IMR-90 (cell line): ENCODE results near the gene OSBP2. TPM values are rescaled to one million over a fixed set of nuclear protein-coding genes. Genes with fewer than 3 reads are reported as not detected.

Experiments
- ATAC-seq: fragments of 200-7000 bp; cut with Tn5 transposase; 2 replicates; pipeline ENCODE4 v1.9.1; 2020; ENCODE audit warnings: low read depth, mild to moderate bottlenecking, moderate library complexity
- BruUV-seq: library from RNA; stranded (reverse); fragments of 400-500 nt; replicated peaks from 2 replicates; lab custom pipeline; 2021; lab: Mats Ljungman, UMichigan
- CTCF ChIA-PET: fragments of 300-600 bp; formaldehyde crosslinking; extraction: SDS; loops from one replicate; lab custom pipeline; 2021; ENCODE audit warnings: antibody characterized with exemption; lab: Yijun Ruan, JAX
- POLR2A ChIA-PET: fragments of 300-600 bp; sonication (Branson Sonifier 250); formaldehyde crosslinking; loops from one replicate; lab custom pipeline; 2022; ENCODE audit warnings: antibody characterized with exemption; ENCODE audit not compliant: unreplicated experiment; lab: Charles Lee
- DNase-seq: peaks from one replicate; pipeline ENCODE4 v3.0.0; 2013
- H2AFZ ChIP-seq: replicated peaks from 2 replicates; pipeline ENCODE3; 2013; ENCODE audit warnings: low read length, mild to moderate bottlenecking; ENCODE audit not compliant: poor library complexity
- H2AK5ac ChIP-seq: 2 replicates; pipeline ENCODE4 v1.6.1; 2013; ENCODE audit warnings: low read depth, low read length, inconsistent platforms
- H2AK9ac ChIP-seq: replicated peaks from 2 replicates; pipeline ENCODE3; 2013; ENCODE audit warnings: mild to moderate bottlenecking, low read depth, low read length, moderate library complexity; ENCODE audit not compliant: poor library complexity
- H2BK120ac ChIP-seq: 2 replicates; pipeline ENCODE4 v1.6.1; 2013; ENCODE audit warnings: low read depth, low read length, inconsistent platforms
- H2BK15ac ChIP-seq: 3 replicates; pipeline ENCODE4 v1.6.1; 2013; ENCODE audit warnings: low read depth, low read length, inconsistent platforms
- H2BK20ac ChIP-seq: 2 replicates; pipeline ENCODE4 v1.6.1; 2013; ENCODE audit warnings: low read depth, mild to moderate bottlenecking, inconsistent platforms, low read length, moderate library complexity
- H2BK5ac ChIP-seq: 2 replicates; pipeline ENCODE4 v1.6.1; 2013; ENCODE audit warnings: mild to moderate bottlenecking, low read depth, low read length, inconsistent platforms; ENCODE audit not compliant: poor library complexity, severe bottlenecking
- H3K14ac ChIP-seq: replicated peaks from 2 replicates; pipeline ENCODE4 v1.6.1; 2013; ENCODE audit warnings: low read depth, low read length, inconsistent platforms
- H3K18ac ChIP-seq: 2 replicates; pipeline ENCODE4 v1.6.1; 2013; ENCODE audit warnings: low read depth, low read length, control low read depth
- H3K23ac ChIP-seq: 2 replicates; pipeline ENCODE4 v1.6.1; 2013; ENCODE audit warnings: low read depth, low read length, inconsistent platforms
- H3K27ac ChIP-seq: 2 replicates; pipeline ENCODE4 v1.5.1; 2013; ENCODE audit warnings: mild to moderate bottlenecking, control low read depth, low read length; ENCODE audit not compliant: insufficient read depth
- H3K27me3 ChIP-seq: 2 replicates; pipeline ENCODE4 v1.6.1; 2013; ENCODE audit warnings: low read length; ENCODE audit not compliant: control insufficient read depth, insufficient read depth
- H3K36me3 ChIP-seq: 2 replicates; pipeline ENCODE4 v1.6.1; 2013; ENCODE audit warnings: low read length, mixed read lengths; ENCODE audit not compliant: control insufficient read depth, insufficient read depth
- H3K4ac ChIP-seq: 2 replicates; pipeline ENCODE4 v1.6.1; 2013; ENCODE audit warnings: low read depth, low read length, inconsistent platforms
- H3K4me1 ChIP-seq: 2 replicates; pipeline ENCODE4 v1.6.1; 2013; ENCODE audit warnings: low read length, mixed read lengths; ENCODE audit not compliant: control insufficient read depth, insufficient read depth
- H3K4me2 ChIP-seq: 2 replicates; pipeline ENCODE4 v1.6.1; 2013; ENCODE audit warnings: low read depth, mild to moderate bottlenecking, control low read depth, low read length, moderate library complexity
- H3K4me3 ChIP-seq: 2 replicates; pipeline ENCODE4 v1.5.1; 2013; ENCODE audit warnings: low read depth, mild to moderate bottlenecking, control low read depth, low read length, moderate library complexity; ENCODE audit not compliant: insufficient read depth
- H3K56ac ChIP-seq: 2 replicates; pipeline ENCODE4 v1.6.1; 2013; ENCODE audit warnings: low read length, inconsistent platforms; ENCODE audit not compliant: insufficient read depth; ENCODE audit errors: extremely low read depth
- H3K79me1 ChIP-seq, 2 experiments: 2 replicates each; pipeline ENCODE4 v1.6.1; 2013; ENCODE audit warnings: low read length in 2 of 2, inconsistent platforms in 1 of 2, low read depth in 1 of 2
- H3K9ac ChIP-seq: 2 replicates; pipeline ENCODE4 v1.6.1; 2013; ENCODE audit warnings: low read depth, low read length, control low read depth
- H3K9me1 ChIP-seq: 2 replicates; pipeline ENCODE4 v1.6.1; 2013; ENCODE audit warnings: low read length, inconsistent platforms; ENCODE audit not compliant: insufficient read depth
- H3K9me3 ChIP-seq: 2 replicates; pipeline ENCODE4 v1.6.1; 2013; ENCODE audit warnings: low read length; ENCODE audit not compliant: control insufficient read depth, insufficient read depth
- H4K20me1 ChIP-seq: 2 replicates; pipeline ENCODE4 v1.6.1; 2013; ENCODE audit warnings: low read length, inconsistent platforms; ENCODE audit not compliant: insufficient read depth
- H4K5ac ChIP-seq: 2 replicates; pipeline ENCODE4 v1.6.1; 2013; ENCODE audit warnings: mild to moderate bottlenecking, low read depth, low read length, control low read depth
- H4K8ac ChIP-seq, 2 experiments: 2 replicates each; pipeline ENCODE4 v1.6.1; 2013; ENCODE audit warnings: low read depth in 2 of 2, low read length in 2 of 2, control low read depth in 1 of 2, inconsistent platforms in 1 of 2
- H4K91ac ChIP-seq: 2 replicates; pipeline ENCODE4 v1.6.1; 2013; ENCODE audit warnings: low read depth, low read length, inconsistent platforms; ENCODE audit not compliant: insufficient read depth
- ELK1 ChIP-seq: fragments of 150-350 bp; IDR thresholded peaks from 2 replicates; pipeline ENCODE4 v1.6.1; 2016; ENCODE audit warnings: low read depth, mild to moderate bottlenecking, low read length, moderate library complexity, borderline replicate concordance
- MAFK ChIP-seq: IDR thresholded peaks from 2 replicates; pipeline ENCODE4 v1.6.1; 2012; ENCODE audit warnings: low read depth, low read length, improper control_type of control experiment
- NFE2L2 ChIP-seq: fragments of 150-350 bp; IDR thresholded peaks from 2 replicates; pipeline ENCODE4 v1.6.1; 2016; ENCODE audit warnings: low read depth, mild to moderate bottlenecking, low read length
- WGBS, 2 experiments: methylation state at CpG; one replicate each; pipeline versions ENCODE4 v1.1.5 to v1.1.7; 2013; ENCODE audit warnings: missing lambda C conversion rate in 2 of 2; ENCODE audit not compliant: insufficient read length in 1 of 2; ENCODE audit errors: extremely low coverage in 2 of 2; 5-methylcytosine and 5-hydroxymethylcytosine counted together
- dilution Hi-C: fragments of 300-500 bp; cut with HindIII; formaldehyde crosslinking; loops from one replicate; pipeline ENCODE4 v1.14.3; 2018; ENCODE audit warnings: low sequenced_read_pairs; ENCODE audit not compliant: unreplicated experiment
- in situ Hi-C: fragments of 300-500 bp; cut with MboI; formaldehyde crosslinking; loops from 3 replicates; pipeline ENCODE4 v1.14.3; 2019; ENCODE audit warnings: low sequenced_read_pairs, inconsistent platforms, mixed read lengths
- intact Hi-C: fragments of 100-400 bp; cut with micrococcal nuclease; formaldehyde crosslinking; loops from 2 replicates; pipeline ENCODE4 v1.10.0; 2022
- polyA plus RNA-seq, 3 experiments: library from polyadenylated mRNA; depleted of rRNA; stranded (reverse); fragments of >200 nt; gene quantifications; 2 replicates each; pipeline ENCODE4 v1.2.3, GENCODE V29; 2012; ENCODE audit warnings: low replicate concordance in 1 of 3
- total RNA-seq: library from RNA; depleted of rRNA; stranded (reverse); fragments of >200 nt; gene quantifications from 2 replicates; pipeline ENCODE4 v1.2.3, GENCODE V29; 2012
- TF ChIP-seq, protein P1 (sequence below): fragments of 150-350 bp; IDR thresholded peaks from 2 replicates; pipeline ENCODE4 v1.6.1; 2017; ENCODE audit warnings: mild to moderate bottlenecking, antibody characterized with exemption, low read length, low read depth

The OSBP2 gene
- total and polyA plus RNA-seq, 2 of the 4 experiments (the other 2 are of a cell fraction): 1.8 to 2.2 TPM

DNA sequence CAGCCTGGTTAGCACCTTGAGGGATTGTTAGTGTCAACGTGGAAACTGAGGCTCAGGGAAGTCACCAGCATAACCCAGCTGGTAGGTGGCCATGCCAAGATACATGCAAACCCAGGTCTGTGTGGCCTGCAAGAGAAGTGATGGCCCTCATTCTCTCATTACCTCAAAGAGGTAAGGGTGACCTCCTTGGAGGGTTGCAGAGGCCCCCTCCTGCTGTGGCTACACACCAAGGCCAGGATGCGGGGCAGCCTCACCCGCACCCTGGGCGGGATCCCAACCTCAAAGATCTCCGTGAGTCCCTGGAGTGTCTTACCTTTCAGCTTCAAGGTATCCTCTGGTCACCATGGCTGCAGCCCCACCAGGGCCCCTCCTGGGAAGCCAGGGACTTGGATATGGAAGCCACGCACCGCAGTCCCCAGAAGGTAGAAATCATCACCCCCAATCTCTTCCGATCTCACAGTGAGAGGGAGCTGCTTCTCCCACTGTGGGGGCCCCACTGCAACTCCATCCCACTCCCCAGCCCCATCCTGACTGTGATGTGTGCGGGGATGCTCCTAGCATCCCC is 178.5 kb downstream of the OSBP2 start:
- DNase-seq (no peak), ATAC-seq (no peak)
- no peaks in the 10 kb centered on the region for H3K36me3 ChIP-seq
- no peak overlapping the region for H3K27ac ChIP-seq
- no TSS peak for BruUV-seq
- H3K4me1 ChIP-seq: peaks cover 4% of the 10 kb centered on the region; the same call in 1 of the 2 replicates
- no peak overlapping the region for H4K8ac ChIP-seq
- H3K18ac ChIP-seq: no peak overlapping the region
- no peak overlapping the region for H3K56ac ChIP-seq
- no peak overlapping the region for H3K4ac ChIP-seq
- H2AK5ac ChIP-seq: no peak overlapping the region
- no peak overlapping the region for H3K4me2 ChIP-seq
- intact Hi-C loops (no loop called here), in situ Hi-C loops (no loop called here), dilution Hi-C loops (no loop called here)
- H3K27me3 ChIP-seq: no peaks in the 10 kb centered on the region
- ChIA-PET POLR2A (no interaction called here), CTCF (no interaction called here)
- no peak overlapping the region for H2BK15ac ChIP-seq
- no peak overlapping the region for H3K9ac ChIP-seq
- H3K14ac ChIP-seq: no peak overlapping the region
- no peak overlapping the region for H4K5ac ChIP-seq
- no peak overlapping the region for H2AFZ ChIP-seq
- H4K20me1 ChIP-seq: no peaks in the 10 kb centered on the region
- H2BK20ac ChIP-seq: no peak overlapping the region
- H2BK5ac ChIP-seq: no peak overlapping the region
- H4K91ac ChIP-seq: no peak overlapping the region
- H3K4me3 ChIP-seq: no peak overlapping the region
- no peaks in the 10 kb centered on the region for H3K9me3 ChIP-seq
- no peaks in the 10 kb centered on the region for H3K79me1 ChIP-seq
- WGBS, 2 experiments: 91% methylated on average over 6 of the region's 9 CpGs; no CpG with 5 or more reads in 1 of the 2 experiments
- TF ChIP-seq NFE2L2 (no peak), MAFK (no peak), ELK1 (no peak)
- TF ChIP-seq, protein P1, sequence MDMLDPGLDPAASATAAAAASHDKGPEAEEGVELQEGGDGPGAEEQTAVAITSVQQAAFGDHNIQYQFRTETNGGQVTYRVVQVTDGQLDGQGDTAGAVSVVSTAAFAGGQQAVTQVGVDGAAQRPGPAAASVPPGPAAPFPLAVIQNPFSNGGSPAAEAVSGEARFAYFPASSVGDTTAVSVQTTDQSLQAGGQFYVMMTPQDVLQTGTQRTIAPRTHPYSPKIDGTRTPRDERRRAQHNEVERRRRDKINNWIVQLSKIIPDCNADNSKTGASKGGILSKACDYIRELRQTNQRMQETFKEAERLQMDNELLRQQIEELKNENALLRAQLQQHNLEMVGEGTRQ: no peak
- H3K23ac ChIP-seq: no peak overlapping the region
- H2AK9ac ChIP-seq: no peak overlapping the region
- no peak overlapping the region for H2BK120ac ChIP-seq
- H3K9me1 ChIP-seq: no peaks in the 10 kb centered on the region
